ENCODE results near the gene ARHGEF33.

ARHGEF33 gene

DNA sequence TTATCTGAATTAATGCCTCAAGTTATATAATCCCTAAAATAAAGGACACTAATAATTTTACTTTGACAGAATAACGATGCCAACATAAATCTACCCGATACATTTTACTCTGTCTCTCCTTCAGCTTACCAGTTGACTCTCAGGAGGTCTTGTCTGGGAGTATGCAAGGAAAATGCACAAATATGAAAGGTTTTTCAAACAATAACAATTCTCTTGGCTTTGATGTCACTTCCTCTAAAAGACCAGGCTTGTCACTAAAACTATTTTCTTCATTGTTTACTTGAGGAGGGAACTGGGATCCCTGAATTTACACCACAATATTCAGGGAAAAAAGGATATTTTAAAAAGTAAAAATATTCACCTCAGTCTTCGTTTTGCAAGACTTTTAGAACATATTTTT is 134.0 kb downstream of the ARHGEF33 start:
- H3K4me1 ChIP-seq (ENCODE audit: control insufficient read depth in 1 of 2, insufficient read depth in 2 of 2, low read length in 2 of 2) = no peaks in the 10 kb centered on the region

DNA sequence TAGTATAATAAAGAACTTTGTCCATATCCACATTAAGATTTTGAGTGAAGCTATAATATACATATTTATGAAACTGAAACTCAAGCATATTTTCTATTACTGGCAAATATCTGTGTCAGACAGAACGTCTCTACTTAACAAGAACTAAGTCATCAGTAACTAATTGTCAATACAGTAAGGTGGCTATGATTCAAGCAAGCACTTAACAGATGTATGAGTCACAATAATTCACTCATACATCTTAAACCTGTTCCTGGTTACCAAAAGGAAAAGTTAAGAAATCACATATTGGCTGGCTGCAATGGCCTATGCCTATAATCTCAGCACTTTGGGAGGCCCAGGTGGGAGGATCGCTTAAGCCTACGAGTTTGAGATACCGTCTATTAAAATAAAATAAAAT is 135.2 kb downstream of the ARHGEF33 start:
- Histone ChIP-seq H3K36me3 (ENCODE audit: control insufficient read depth in 1 of 2, insufficient read depth in 2 of 2, low read length in 2 of 2) (peaks cover 7 to 17% of the 10 kb centered on the region in 2 donors), H3K4me3 (ENCODE audit: low read depth in 1 of 2, low read length in 2 of 2) (no peak overlapping the region), H3K9ac (ENCODE audit: low read depth in 1 of 2, low read length in 2 of 2) (no peak overlapping the region), H3K9me3 (ENCODE audit: control insufficient read depth in 1 of 2, low read length in 2 of 2) (no peaks in the 10 kb centered on the region), H3K4me1 (ENCODE audit: control insufficient read depth in 1 of 2, insufficient read depth in 2 of 2, low read length in 2 of 2) (no peaks in the 10 kb centered on the region), H3K27ac (ENCODE audit: low read depth, low read length) (no peak overlapping the region), H3K27me3 (ENCODE audit: control insufficient read depth in 1 of 2, insufficient read depth in 2 of 2, low read length in 2 of 2) (no peaks in the 10 kb centered on the region)

More for the DNA sequence above, 134.0 kb downstream of the ARHGEF33 start:
- H3K27ac ChIP-seq (ENCODE audit: low read depth, low read length) = no peak overlapping the region
- no peak overlapping the region for H3K9ac ChIP-seq (ENCODE audit: low read depth in 1 of 2, low read length in 2 of 2)
- H3K9me3 ChIP-seq (ENCODE audit: control insufficient read depth in 1 of 2, low read length in 2 of 2) = no peaks in the 10 kb centered on the region
- peaks cover 7 to 8% of the 10 kb centered on the region in 2 donors for H3K36me3 ChIP-seq (ENCODE audit: control insufficient read depth in 1 of 2, insufficient read depth in 2 of 2, low read length in 2 of 2)
- no peak overlapping the region for H3K4me3 ChIP-seq (ENCODE audit: low read depth in 1 of 2, low read length in 2 of 2)
- no peaks in the 10 kb centered on the region for H3K27me3 ChIP-seq (ENCODE audit: control insufficient read depth in 1 of 2, insufficient read depth in 2 of 2, low read length in 2 of 2)

Measured in duodenal mucosa (tissue), 2 donors.